GM19099 (cell line): ENCODE measurements around the gene TCAIM.

Experiments
- POLR2A ChIP-seq: IDR thresholded peaks from 3 replicates; pipeline ENCODE4 v1.6.1; 2011; ENCODE audit warnings: low read depth; ENCODE audit not compliant: insufficient read length; ENCODE audit errors: extremely low read depth

The TCAIM gene

DNA sequence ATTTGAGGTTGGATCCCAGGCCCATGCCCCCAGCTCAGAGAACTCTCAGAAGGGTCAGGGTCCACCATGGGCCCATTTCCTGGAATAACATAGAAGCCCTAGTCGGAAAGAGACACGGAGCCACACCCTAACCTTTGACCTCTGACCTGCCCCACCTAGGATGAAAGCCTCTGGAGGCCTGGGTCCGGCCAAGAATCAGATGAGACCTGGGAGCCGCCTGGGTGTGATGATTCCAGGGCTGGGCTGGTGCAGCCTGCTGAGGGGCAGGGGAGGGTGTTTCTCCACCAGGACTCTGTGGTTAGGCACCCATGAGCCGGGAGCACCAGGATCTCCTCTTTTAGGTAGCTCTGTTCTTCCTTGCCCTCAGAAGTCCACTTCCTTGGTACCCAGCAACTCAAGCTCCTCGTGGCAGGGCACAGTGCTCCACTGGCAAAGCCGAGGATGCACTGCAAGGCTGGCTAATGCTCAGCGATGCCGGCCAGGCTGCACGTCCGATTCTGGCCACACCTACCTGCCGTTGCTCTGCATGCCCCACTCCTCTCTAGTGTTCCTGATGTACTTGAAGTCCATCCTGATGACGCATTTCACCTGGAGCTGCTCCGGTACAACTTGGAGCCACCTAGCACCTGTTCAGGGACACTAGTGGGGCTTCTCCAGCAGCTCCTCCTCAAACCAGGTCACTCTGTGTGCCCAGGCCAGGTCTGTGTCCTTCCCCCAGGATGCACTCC lies 81.5 kb downstream of the TCAIM start:
- TF ChIP-seq POLR2A: no peak

DNA sequence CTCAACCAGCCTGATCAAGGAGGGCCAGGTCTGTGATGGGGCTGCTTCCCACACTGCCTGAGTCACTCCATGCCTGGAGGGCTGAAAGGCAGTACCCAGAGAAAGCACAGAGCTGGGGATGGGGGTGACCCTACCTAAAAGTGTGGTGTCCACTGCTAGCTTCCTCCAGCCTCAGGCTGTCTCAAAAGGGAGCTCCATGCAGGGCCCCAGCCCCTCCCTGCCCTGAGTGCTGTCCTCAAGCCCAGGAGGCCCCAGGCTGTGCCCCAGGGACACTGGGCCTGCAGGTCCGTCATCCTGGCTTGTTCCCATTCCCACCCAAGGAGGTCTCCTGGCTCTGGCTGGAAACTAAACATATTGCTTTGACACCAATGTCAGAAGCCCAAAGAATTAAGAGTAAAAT lies 82.1 kb downstream of the TCAIM start:
- TF ChIP-seq POLR2A: no peak

DNA sequence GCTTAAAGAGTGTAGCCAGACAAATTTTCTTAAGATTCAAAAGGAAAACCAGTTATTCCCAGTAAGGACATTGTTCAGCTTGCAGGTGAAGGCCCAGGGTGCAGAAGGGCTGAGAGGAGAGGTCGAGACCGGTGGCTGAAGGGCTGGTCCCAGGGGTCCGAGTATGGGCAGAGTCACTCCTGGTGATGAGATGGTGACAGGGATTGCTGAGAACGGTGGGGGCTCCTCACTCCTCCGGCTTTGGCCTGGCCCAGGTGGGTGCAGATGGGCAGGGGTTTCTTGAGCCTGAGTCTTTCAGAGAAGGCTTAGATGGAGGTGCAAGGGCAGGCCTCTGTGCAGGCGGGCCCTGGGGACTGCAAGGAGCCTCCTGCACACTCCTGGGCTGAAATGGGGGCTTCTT lies 82.7 kb downstream of the TCAIM start:
- TF ChIP-seq POLR2A: no peak

DNA sequence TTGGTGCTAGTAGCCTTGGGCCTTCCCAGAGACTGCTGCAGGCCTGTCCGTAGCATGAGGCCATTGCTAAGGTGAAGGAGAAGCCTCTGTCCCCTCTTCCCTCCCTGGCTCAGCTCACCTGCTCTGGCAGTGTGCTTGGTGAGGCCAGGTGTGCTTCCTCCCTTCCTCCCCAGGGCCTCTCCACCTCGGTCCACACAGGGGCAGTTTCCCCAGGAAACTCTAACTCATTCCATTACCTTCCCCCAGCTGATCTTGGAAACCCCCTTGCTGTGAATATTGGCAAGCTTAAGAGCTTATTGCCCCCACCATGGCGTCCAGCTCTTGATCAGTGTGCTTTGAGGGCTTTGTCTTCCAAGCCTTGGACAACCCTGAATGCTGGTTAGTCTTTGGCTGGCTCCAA lies 86.2 kb downstream of the TCAIM start:
- no peak for TF ChIP-seq POLR2A

DNA sequence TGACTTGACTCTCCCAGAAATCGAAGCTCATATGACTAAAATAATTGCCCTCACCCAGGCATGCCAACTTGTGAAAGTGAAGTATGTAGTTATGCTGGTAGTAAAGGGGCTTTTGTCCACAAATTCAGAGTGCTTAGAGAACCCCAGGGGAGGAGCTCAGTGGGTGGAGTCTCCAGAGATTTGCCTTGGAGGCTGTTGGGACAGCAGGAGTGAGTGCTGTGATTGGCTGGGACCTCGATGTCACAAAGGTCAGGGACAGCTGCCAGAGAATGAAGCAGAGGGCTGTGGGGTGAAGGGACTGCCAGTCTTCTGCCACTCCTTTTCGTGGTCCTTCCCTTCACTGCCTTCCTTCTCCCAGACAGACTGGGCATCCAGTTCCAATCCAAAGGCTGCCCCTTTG lies 89.1 kb downstream of the TCAIM start:
- no peak for TF ChIP-seq POLR2A

DNA sequence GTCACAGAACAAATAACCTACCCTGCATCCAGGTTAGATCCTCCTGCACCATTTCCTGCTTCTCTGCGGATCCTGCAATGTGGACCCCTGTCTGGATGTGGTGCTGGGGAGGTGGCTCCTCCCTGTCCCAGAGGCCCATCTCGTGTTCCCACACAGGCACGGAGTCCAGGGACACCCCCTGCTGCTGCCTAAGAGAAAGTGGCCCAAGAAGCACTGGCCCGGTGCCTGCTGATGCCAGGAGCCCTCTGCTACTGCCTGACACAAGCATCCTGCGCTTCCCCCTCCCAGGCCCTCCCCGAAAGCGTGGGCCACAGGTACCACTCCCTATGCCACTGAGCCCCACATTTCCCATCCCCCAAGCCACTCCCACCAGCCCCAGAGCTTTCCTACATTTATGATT lies 90.3 kb downstream of the TCAIM start:
- no peak for TF ChIP-seq POLR2A

DNA sequence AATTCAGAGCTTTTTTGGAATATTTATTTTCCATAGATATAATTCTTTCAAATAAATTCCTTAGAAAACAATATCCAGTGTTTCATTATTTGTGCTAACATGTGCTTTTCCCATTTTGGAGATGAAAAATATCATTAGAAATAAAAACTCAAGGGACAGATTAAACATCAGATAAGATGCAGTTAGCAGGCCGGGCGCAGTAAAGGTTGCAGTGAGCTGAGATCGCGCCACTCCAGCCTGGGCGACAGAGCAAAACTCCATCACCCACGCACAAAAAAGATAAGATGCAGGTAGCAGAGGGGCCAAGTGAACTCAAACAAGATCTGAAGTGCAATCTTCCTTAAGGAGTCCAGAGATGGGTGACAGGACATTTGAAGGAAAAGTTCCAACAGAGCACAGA lies 90.9 kb downstream of the TCAIM start:
- TF ChIP-seq POLR2A: no peak

DNA sequence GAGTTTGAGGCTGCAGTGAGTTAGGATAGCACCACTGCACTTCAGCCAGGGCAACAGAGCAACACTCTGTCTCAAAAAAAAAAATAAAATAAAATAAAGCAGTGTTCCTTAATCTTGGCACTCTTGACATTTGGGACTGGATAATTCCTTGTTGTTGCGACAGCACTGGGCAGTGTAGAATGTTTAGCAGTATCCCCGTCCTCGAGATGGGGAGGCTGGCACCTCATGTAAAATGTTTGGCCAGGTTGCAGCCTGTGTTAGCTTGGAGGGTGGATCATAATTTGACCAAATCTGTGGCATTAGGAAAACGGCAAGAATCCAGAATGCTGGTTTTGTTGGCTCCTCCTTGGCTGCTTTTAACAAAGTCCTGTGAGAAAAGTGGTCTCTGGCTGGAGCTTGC lies 91.9 kb downstream of the TCAIM start:
- TF ChIP-seq POLR2A: no peak

DNA sequence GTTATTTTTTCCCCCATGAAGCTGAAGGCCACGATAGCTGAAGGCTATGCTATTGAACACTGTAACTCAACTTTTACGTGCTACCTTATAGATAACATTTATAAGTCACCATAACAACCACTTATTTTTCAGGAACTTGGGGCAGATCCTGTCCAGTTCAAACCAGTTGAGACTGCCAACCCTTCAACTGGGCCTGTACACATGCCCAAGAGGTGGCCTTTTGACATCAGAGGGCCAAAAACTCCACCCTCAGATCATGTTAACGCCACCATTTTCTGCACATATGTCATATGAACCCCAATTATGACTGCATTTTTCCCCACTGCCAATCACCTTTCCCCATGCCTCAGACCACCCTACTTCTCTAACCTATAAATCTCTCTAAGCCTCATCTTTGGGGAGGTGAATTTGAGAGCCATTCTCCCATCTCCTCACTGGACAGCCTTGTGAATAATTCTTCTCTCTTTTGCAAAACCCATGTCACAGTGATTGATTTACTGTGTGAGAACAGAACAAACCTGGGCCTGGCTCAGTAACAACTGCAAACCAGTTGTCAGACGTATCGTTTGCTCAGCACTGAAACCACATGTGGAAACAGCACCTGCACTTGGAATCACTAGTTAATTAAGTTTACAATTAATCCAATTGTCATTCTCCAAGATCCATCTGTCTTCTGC lies 96.4 kb downstream of the TCAIM start:
- TF ChIP-seq POLR2A: no peak

DNA sequence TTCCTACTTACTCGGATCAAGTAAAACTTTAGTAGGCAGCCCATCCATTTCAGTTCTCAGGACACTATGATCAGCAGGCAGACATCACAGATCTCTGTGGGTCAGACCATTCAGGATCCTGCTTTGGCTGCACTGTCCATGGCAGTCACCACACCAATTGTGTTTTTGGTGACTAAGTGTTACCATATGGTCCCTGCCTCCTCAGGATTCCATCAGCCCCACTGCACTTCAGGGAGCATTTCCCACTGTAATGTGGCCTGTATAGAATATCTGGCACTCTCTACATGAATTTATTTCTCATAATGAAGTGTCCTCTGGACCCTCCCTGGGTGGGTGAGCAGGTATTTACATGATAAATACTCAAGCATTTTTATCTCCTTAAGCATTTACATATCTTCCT lies 97.6 kb downstream of the TCAIM start:
- TF ChIP-seq POLR2A: no peak

DNA sequence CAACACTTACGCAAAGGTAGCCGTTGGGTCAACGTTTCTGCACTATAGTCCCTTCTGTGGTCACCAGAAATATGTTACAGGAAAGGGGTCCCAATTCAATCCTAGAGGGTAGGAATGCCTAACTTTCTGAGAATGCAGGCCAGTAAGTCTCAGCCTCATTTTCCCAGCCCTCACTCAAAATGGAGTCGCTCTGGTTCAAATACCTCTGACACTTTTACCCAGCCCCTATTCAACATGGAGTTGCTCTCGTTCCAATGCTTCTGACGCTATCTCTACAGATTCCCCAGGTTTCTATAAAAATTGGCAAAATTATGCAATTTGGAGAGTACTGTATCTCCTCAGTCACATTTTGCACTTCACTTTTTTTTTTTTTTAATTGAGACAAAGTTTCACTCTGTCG lies 99.2 kb downstream of the TCAIM start:
- no peak for TF ChIP-seq POLR2A

DNA sequence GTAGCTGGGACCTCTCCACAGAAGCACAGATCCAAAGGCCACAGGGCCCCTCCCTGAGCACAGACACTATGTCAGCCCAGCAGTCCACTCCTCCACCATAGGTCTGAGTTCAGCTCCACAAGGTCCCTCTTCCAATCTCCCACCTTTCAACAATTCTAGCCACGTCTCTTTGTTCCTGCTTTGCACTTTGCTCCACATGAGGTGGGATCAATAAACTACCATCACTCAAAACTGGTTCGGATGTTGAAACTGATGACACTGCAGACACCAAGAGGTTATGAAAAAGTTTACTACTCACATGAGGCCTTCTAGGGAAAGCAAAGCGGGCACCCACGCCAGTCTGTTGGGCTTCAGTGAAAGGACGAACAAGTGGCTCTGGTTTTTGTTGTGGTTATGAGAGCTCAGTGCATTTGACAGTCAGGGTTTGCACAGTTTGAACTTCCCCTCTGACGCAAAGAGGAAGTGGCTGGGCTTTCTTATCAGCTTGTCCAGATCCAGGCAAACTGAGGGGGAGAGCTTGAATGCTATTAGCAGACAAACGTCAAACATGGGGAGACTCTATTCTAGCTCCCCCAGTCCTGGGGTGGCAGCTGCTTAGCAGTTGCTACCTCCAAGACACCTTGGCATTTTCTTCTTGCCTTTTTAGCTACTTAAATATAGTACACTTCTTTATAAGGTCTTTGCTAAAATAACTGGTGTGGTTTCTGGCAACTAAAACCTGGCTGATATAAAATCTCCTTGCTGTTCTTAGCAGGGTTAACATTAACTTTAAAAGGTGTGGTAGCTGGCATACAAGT lies 101.1 kb downstream of the TCAIM start:
- TF ChIP-seq POLR2A: peak; percentile 33

DNA sequence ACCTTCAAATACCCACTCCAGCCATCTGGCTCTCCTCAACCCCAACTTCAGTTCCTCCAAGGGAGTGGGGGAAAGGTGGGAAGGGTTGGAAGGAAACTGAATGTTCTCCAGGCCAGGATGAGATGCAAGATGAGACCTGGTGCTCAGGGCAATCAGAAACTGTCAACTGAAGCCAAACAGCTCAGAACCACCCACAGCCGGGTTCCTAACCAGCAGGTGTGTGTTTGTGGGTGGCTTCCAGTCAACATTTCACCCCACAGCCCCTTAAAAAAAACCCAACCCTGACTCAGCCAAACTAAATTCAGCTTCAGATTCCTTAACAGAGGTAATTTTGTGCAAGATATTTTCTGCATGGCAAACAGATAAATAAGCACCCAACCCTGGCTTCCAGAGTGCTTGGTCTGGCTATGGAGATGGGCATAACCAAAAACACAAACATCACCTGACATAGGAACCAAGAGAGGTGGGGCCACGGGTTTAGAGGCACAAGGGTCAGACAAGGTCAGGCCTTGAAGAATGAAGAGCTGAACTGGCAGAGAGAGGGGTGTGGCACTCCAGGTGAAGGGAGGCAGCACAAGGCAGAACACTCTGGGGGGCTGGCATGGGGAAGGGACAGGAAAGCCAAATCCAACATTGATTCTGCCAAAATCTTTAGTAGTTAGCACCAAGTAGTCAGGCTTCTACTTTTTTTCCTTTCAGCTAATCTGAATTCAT lies 104.2 kb downstream of the TCAIM start:
- TF ChIP-seq POLR2A: no peak

DNA sequence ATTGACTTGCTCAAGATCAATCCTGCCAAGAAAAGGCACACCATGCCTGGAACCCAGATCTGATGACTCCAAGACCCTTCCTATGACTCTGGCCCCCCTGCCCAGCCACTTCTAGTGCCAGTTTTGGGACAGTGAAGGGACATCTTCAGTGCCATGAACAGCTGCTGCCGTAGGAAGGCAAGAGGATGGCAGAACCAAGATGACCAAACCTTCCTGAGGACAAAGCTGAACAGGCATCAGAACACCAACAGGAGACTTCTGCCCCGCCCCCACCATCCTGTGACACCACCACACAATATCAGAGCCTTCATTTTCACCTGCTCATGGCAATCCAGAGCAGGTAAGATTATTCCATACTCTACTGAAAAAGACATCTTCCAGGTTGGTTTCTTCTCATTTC lies 105.9 kb downstream of the TCAIM start:
- no peak for TF ChIP-seq POLR2A
